Endothelial cell of umbilical vein (primary cell): Measurements from ENCODE around the gene TARBP1. TPM values are rescaled to one million over a fixed set of nuclear protein-coding genes. Genes with fewer than 3 reads are reported as not detected.

ENCODE experiments used
- BruUV-seq: library from RNA; stranded (reverse); fragments of 400-500 nt; replicated peaks from 2 replicates; lab custom pipeline; 2021; lab: Mats Ljungman, UMichigan
- CTCF ChIA-PET: fragments of 300-600, 350-600 bp; sonication (Branson Sonifier 250); formaldehyde crosslinking; loops from one replicate; lab custom pipeline; 2021; ENCODE audit warnings: antibody characterized with exemption, inconsistent platforms; lab: Charles Lee
- POLR2A ChIA-PET: fragments of 300-600, 350-600 bp; sonication (Branson Sonifier 250); formaldehyde crosslinking; loops from one replicate; lab custom pipeline; 2021; ENCODE audit warnings: antibody characterized with exemption, inconsistent platforms; lab: Charles Lee
- DNase-seq: peaks from one replicate; pipeline ENCODE4 v3.0.0-alpha.2; 2011; ENCODE audit warnings: low read depth, low spot score
- FAIRE-seq: peaks from 2 replicates; lab custom pipeline; 2011; peaks lifted over from hg19 to GRCh38; lab: Jason Lieb, UNC
- H2AFZ ChIP-seq: 2 replicates; pipeline ENCODE4 v1.6.0; 2012; ENCODE audit warnings: low read depth, low read length, control low read depth, inconsistent platforms
- H3K27ac ChIP-seq: 2 replicates; pipeline ENCODE4 v1.5.1; 2011; ENCODE audit warnings: low read depth, mild to moderate bottlenecking, control low read depth, low read length, moderate library complexity; ENCODE audit not compliant: insufficient read depth
- H3K27me3 ChIP-seq, 2 experiments: 2 replicates each; pipeline versions ENCODE4 v1.6.0 to v1.6.1; 2011; ENCODE audit warnings: low read length in 2 of 2, mixed read lengths in 1 of 2; ENCODE audit not compliant: control insufficient read depth in 2 of 2, insufficient read depth in 2 of 2
- H3K36me3 ChIP-seq, 2 experiments: 2 replicates in 1 of 2; 3 replicates in 1 of 2; pipeline ENCODE4 v1.5.1; 2011; ENCODE audit warnings: low read length in 2 of 2, mild to moderate bottlenecking in 1 of 2, moderate library complexity in 1 of 2; ENCODE audit not compliant: control insufficient read depth in 2 of 2, insufficient read depth in 2 of 2; ENCODE audit errors: extremely low read depth in 1 of 2
- H3K4me1 ChIP-seq: 3 replicates; pipeline ENCODE4 v1.5.1; 2011; ENCODE audit warnings: mild to moderate bottlenecking, low read length; ENCODE audit not compliant: control insufficient read depth, insufficient read depth; ENCODE audit errors: extremely low read depth
- H3K4me2 ChIP-seq: 2 replicates; pipeline ENCODE4 v1.6.1; 2011; ENCODE audit warnings: low read length, control low read depth, mixed read lengths; ENCODE audit not compliant: insufficient read depth
- H3K4me3 ChIP-seq, 3 experiments: fragments of 200-600 bp in 1 of 3; sonication (generic), shearing (Covaris generic) in 1 of 3; replicated peaks in 1 of 3; 2 replicates each; pipeline ENCODE4 v1.5.1; 2011 to 2016; ENCODE audit warnings: control low read depth in 3 of 3, low read length in 3 of 3, mild to moderate bottlenecking in 2 of 3, inconsistent platforms in 1 of 3, low read depth in 1 of 3, moderate library complexity in 1 of 3; ENCODE audit not compliant: insufficient read depth in 1 of 3
- H3K79me2 ChIP-seq: 2 replicates; pipeline ENCODE4 v1.6.0; 2012; ENCODE audit warnings: low read length, inconsistent platforms; ENCODE audit not compliant: control insufficient read depth, insufficient read depth
- H3K9ac ChIP-seq: replicated peaks from 2 replicates; pipeline ENCODE3; 2011; ENCODE audit warnings: low read length, control low read depth; ENCODE audit not compliant: insufficient read depth; ENCODE audit errors: extremely low read depth
- H3K9me1 ChIP-seq: replicated peaks from 3 replicates; pipeline ENCODE4 v1.6.0; 2011; ENCODE audit warnings: mild to moderate bottlenecking, low read length; ENCODE audit not compliant: control insufficient read depth, insufficient read depth; ENCODE audit errors: extremely low read depth
- H3K9me3 ChIP-seq: replicated peaks from 2 replicates; pipeline ENCODE4 v1.5.1; 2012; ENCODE audit warnings: low read length, inconsistent platforms; ENCODE audit not compliant: control insufficient read depth, insufficient read depth
- H4K20me1 ChIP-seq: replicated peaks from 2 replicates; pipeline ENCODE3; 2011; ENCODE audit warnings: mild to moderate bottlenecking, low read length; ENCODE audit not compliant: control insufficient read depth, insufficient read depth; ENCODE audit errors: extremely low read depth
- EZH2 ChIP-seq: IDR thresholded peaks from 2 replicates; pipeline ENCODE4 v1.6.1; 2012; ENCODE audit warnings: borderline replicate concordance, low read depth, mild to moderate bottlenecking, moderate library complexity, low read length, inconsistent platforms; ENCODE audit not compliant: severe bottlenecking
- FOS ChIP-seq: IDR thresholded peaks from 2 replicates; pipeline ENCODE4 v1.6.1; 2011; ENCODE audit warnings: mild to moderate bottlenecking, low read length, moderate library complexity, borderline replicate concordance; ENCODE audit not compliant: insufficient read depth
- GATA2 ChIP-seq: IDR thresholded peaks from 2 replicates; pipeline ENCODE4 v1.7.0; 2011; ENCODE audit warnings: low read depth, mild to moderate bottlenecking, moderate library complexity, mixed read lengths, low read length; ENCODE audit not compliant: insufficient read length, insufficient read depth
- JUN ChIP-seq: IDR thresholded peaks from 2 replicates; pipeline ENCODE4 v1.6.1; 2011; ENCODE audit warnings: borderline replicate concordance, low read depth; ENCODE audit not compliant: insufficient read length, insufficient read depth
- MYC ChIP-seq: IDR thresholded peaks from one replicate; pipeline ENCODE4 v1.6.1; 2011; ENCODE audit warnings: mild to moderate bottlenecking, low read depth, low read length
- POLR2A ChIP-seq: IDR thresholded peaks from 2 replicates; pipeline ENCODE4 v1.6.1; 2012; ENCODE audit warnings: low read depth, mild to moderate bottlenecking, control low read depth, low read length
- POLR2AphosphoS5 ChIP-seq: IDR thresholded peaks from 2 replicates; pipeline ENCODE4 v1.6.1; 2012; ENCODE audit warnings: low read depth, mild to moderate bottlenecking, control low read depth, low read length, moderate library complexity; ENCODE audit not compliant: insufficient read depth
- dilution Hi-C: fragments of 300-500 bp; cut with MboI; formaldehyde crosslinking; loops from one replicate; pipeline ENCODE4 v1.15.0; 2019; ENCODE audit warnings: low sequenced_read_pairs; ENCODE audit not compliant: extremely low pct_ligation_motif_present
- intact Hi-C: fragments of 100-400 bp; cut with micrococcal nuclease; formaldehyde crosslinking; loops from one replicate; pipeline ENCODE4 v1.10.0; 2022
- polyA plus RNA-seq, 4 experiments: library from polyadenylated mRNA; depleted of rRNA in 3 of 4; stranded (reverse) in 3 of 4; unstranded in 1 of 4; fragments of >200 nt; gene quantifications; 2 replicates each; pipeline versions ENCODE4 v1.2.1 to v1.2.3, GENCODE V29; 2011 to 2012; ENCODE audit warnings: missing spikeins in 1 of 4
- total RNA-seq: library from RNA; stranded (reverse); gene quantifications from 2 replicates; pipeline ENCODE4 v1.2.3, GENCODE V29; 2021
- TF ChIP-seq, protein P1 (sequence below), 2 donors: IDR thresholded peaks; 1 replicate in 1 of 2; 2 replicates in 1 of 2; pipeline ENCODE4 v1.5.1; 2011; ENCODE audit warnings: low read length in 2 of 2, mild to moderate bottlenecking in 2 of 2, moderate library complexity in 2 of 2, control low read depth in 1 of 2, inconsistent platforms in 1 of 2, low read depth in 1 of 2; ENCODE audit not compliant: insufficient read depth in 1 of 2; ENCODE audit errors: extremely low read depth in 1 of 2
- TF ChIP-seq, protein P2 (sequence below): IDR thresholded peaks from 2 replicates; pipeline ENCODE4 v1.6.1; 2011; ENCODE audit not compliant: insufficient read depth, insufficient read length

Gene TARBP1
- total and polyA plus RNA-seq, 2 donors (not counting 3 experiments of a cell fraction or from before 2014, with no cell fraction given): 17.3 to 23.4 TPM

DNA sequence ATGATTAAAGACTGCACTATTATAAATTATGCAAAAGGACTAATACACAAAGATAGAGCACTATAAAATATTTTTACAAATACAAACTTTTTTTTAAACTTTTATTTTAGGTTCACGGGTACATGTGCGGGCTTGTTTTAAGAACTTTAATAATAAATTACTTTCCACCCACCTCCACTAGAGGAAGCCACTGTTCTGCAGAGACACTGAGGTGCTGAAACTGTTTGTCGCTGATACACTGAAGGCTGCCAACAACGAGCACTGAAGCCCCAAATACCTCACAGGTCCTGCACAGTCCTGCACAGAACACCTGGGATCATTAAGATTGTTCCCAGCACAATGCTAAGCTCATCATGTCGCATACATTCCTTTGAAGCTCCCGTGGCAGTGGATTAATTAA lies 85.8 kb downstream of the TARBP1 start:
- ChIA-PET POLR2A (interaction anchor here (0.5 kb wide), 1 partner anchor 935 kb away, joined by 5 read pairs; the partner anchor contains the start of gene ARID4B), CTCF (no interaction called here)
- H3K27me3 ChIP-seq: no peaks in the 10 kb centered on the region
- no peak overlapping the region for H3K9ac ChIP-seq
- no peak overlapping the region for H3K4me2 ChIP-seq
- H3K4me3 ChIP-seq: no peak overlapping the region
- no peaks in the 10 kb centered on the region for H3K4me1 ChIP-seq
- H3K36me3 ChIP-seq: peaks cover 0 to 2% of the 10 kb centered on the region in 2 experiments
- dilution Hi-C loops: no loop called here
- DNase-seq (no peak), FAIRE-seq (no peak)
- H3K9me3 ChIP-seq: no peaks in the 10 kb centered on the region
- H2AFZ ChIP-seq: no peak overlapping the region
- TF ChIP-seq GATA2: no peak
- TF ChIP-seq POLR2AphosphoS5: no peak
- no TSS peak for BruUV-seq
- intact Hi-C loops: no loop called here
- H3K79me2 ChIP-seq: no peaks in the 10 kb centered on the region
- no peaks in the 10 kb centered on the region for H3K9me1 ChIP-seq
- no peak overlapping the region for H3K27ac ChIP-seq
- H4K20me1 ChIP-seq: no peaks in the 10 kb centered on the region

DNA sequence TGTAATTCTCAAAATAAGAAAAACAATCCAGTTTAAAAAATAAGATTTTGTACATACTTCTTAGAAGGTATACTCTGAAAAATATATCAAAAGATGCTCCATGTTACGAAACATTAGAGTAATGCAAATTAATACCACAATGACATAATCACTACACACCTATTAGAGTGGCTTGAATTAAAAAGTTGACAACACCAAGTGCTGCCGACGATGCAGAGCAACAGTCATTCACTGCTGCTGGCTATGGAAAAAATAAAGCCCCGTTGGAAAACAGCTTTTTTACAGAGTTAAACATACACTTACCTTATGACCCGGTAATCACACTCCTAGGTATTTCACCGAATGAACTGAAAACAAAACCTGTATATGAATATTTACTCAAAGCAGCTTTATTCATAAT lies 90.9 kb downstream of the TARBP1 start:
- H3K4me2 ChIP-seq: no peak overlapping the region
- H2AFZ ChIP-seq: no peak overlapping the region
- FAIRE-seq (no peak), DNase-seq (no peak)
- H3K9me3 ChIP-seq: no peaks in the 10 kb centered on the region
- no peaks in the 10 kb centered on the region for H3K4me1 ChIP-seq
- no peak for TF ChIP-seq GATA2
- TF ChIP-seq, protein P1, sequence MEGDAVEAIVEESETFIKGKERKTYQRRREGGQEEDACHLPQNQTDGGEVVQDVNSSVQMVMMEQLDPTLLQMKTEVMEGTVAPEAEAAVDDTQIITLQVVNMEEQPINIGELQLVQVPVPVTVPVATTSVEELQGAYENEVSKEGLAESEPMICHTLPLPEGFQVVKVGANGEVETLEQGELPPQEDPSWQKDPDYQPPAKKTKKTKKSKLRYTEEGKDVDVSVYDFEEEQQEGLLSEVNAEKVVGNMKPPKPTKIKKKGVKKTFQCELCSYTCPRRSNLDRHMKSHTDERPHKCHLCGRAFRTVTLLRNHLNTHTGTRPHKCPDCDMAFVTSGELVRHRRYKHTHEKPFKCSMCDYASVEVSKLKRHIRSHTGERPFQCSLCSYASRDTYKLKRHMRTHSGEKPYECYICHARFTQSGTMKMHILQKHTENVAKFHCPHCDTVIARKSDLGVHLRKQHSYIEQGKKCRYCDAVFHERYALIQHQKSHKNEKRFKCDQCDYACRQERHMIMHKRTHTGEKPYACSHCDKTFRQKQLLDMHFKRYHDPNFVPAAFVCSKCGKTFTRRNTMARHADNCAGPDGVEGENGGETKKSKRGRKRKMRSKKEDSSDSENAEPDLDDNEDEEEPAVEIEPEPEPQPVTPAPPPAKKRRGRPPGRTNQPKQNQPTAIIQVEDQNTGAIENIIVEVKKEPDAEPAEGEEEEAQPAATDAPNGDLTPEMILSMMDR (IDR thresholded peaks at IDR 0.05; ENCODE audit: extremely low read depth in 1 of 2, insufficient read depth in 1 of 2, low read depth in 1 of 2, low read length in 2 of 2): no peak
- TF ChIP-seq POLR2A: no peak
- TF ChIP-seq FOS: no peak
- no peak for TF ChIP-seq POLR2AphosphoS5
- TF ChIP-seq EZH2: no peak
- TF ChIP-seq MYC: no peak
- TF ChIP-seq JUN: no peak
- TF ChIP-seq, protein P2, sequence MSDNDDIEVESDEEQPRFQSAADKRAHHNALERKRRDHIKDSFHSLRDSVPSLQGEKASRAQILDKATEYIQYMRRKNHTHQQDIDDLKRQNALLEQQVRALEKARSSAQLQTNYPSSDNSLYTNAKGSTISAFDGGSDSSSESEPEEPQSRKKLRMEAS: no peak
- BruUV-seq: no TSS peak
- no peaks in the 10 kb centered on the region for H3K27me3 ChIP-seq
- CTCF ChIA-PET: interaction anchor here (0.7 to 1.0 kb wide), 2 partner anchors 10 kb away, joined by 3 to 4 read pairs; no protein-coding TSS in a partner anchor
- no peak overlapping the region for H3K4me3 ChIP-seq
- H3K79me2 ChIP-seq: no peaks in the 10 kb centered on the region
- H3K9ac ChIP-seq: no peak overlapping the region
- peaks cover 0 to 2% of the 10 kb centered on the region in 2 experiments for H3K36me3 ChIP-seq
- no peaks in the 10 kb centered on the region for H4K20me1 ChIP-seq
- dilution Hi-C loops (no loop called here), intact Hi-C loops (no loop called here)
- H3K9me1 ChIP-seq: no peaks in the 10 kb centered on the region
- POLR2A ChIA-PET: no interaction called here
- H3K27ac ChIP-seq: no peak overlapping the region
